GM12892 (cell line): ENCODE measurements around the gene SGIP1.

Source experiments
- DNase-seq: peaks from one replicate; pipeline ENCODE4 v3.0.0; 2011; ENCODE audit not compliant: insufficient read length
- FAIRE-seq: peaks from 2 replicates; lab custom pipeline; 2011; peaks lifted over from hg19 to GRCh38; lab: Jason Lieb, UNC
- POLR2A ChIP-seq: IDR thresholded peaks from 2 replicates; pipeline ENCODE4 v1.6.1; 2011; ENCODE audit warnings: low read depth, low read length, control low read depth
- POLR2AphosphoS5 ChIP-seq: IDR thresholded peaks from 2 replicates; pipeline ENCODE4 v1.6.1; 2011; ENCODE audit warnings: low read depth, low read length, control low read depth
- TAF1 ChIP-seq: IDR thresholded peaks from 2 replicates; pipeline ENCODE4 v1.6.1; 2011; ENCODE audit warnings: low read depth, mild to moderate bottlenecking, control low read depth, low read length, borderline replicate concordance

SGIP1 gene

GRCh38 chr1:66503841-66504470 lies 30.0 kb upstream of the SGIP1 start:
- peak; percentile 77 for FAIRE-seq
- DNase-seq: no peak
- TF ChIP-seq POLR2A: no peak
- no peak for TF ChIP-seq POLR2AphosphoS5
- no peak for TF ChIP-seq TAF1

GRCh38 chr1:66505671-66506392 lies 28.1 kb upstream of the SGIP1 start:
- FAIRE-seq (peak; percentile 67), DNase-seq (no peak)
- no peak for TF ChIP-seq TAF1
- no peak for TF ChIP-seq POLR2AphosphoS5
- TF ChIP-seq POLR2A: no peak

- no peak for TF ChIP-seq POLR2AphosphoS5
- no peak for TF ChIP-seq POLR2A
- TF ChIP-seq TAF1: no peak
- DNase-seq: no peak
- no peak for FAIRE-seq
Measured at GRCh38 chr1:66506393-66506687, 27.6 kb upstream of the SGIP1 start.

- DNase-seq: no peak
- FAIRE-seq: no peak
- no peak for TF ChIP-seq POLR2A
- TF ChIP-seq POLR2AphosphoS5: no peak
- no peak for TF ChIP-seq TAF1
Measured at GRCh38 chr1:66506991-66507390, 27.0 kb upstream of the SGIP1 start.

GRCh38 chr1:66510407-66510806 lies 23.5 kb upstream of the SGIP1 start:
- FAIRE-seq (no peak), DNase-seq (no peak)
- TF ChIP-seq TAF1 (no peak), POLR2A (no peak), POLR2AphosphoS5 (no peak)

GRCh38 chr1:66511118-66511517 lies 22.8 kb upstream of the SGIP1 start:
- TF ChIP-seq TAF1 (no peak), POLR2A (no peak), POLR2AphosphoS5 (no peak)
- no peak for DNase-seq

GRCh38 chr1:66517959-66518358 lies 16.0 kb upstream of the SGIP1 start:
- FAIRE-seq: no peak
- TF ChIP-seq POLR2A (no peak), TAF1 (no peak), POLR2AphosphoS5 (no peak)
- DNase-seq: no peak

More at GRCh38 chr1:66511118-66511517, 22.8 kb upstream of the SGIP1 start:
- no peak for FAIRE-seq

GRCh38 chr1:66518654-66519053 lies 15.3 kb upstream of the SGIP1 start:
- DNase-seq (no peak), FAIRE-seq (no peak)
- TF ChIP-seq TAF1 (no peak), POLR2AphosphoS5 (no peak), POLR2A (no peak)

- TF ChIP-seq POLR2AphosphoS5 (no peak), TAF1 (no peak), POLR2A (no peak)
- DNase-seq: no peak
- FAIRE-seq: no peak
Measured at GRCh38 chr1:66519992-66520391, 14.0 kb upstream of the SGIP1 start.

GRCh38 chr1:66520655-66521054 lies 13.3 kb upstream of the SGIP1 start:
- FAIRE-seq (no peak), DNase-seq (no peak)
- TF ChIP-seq POLR2AphosphoS5 (no peak), POLR2A (no peak), TAF1 (no peak)

GRCh38 chr1:66521721-66522365 lies 12.1 kb upstream of the SGIP1 start:
- FAIRE-seq: no peak
- TF ChIP-seq TAF1 (no peak), POLR2A (no peak), POLR2AphosphoS5 (no peak)
- no peak for DNase-seq
